HL-60 (cell line): ENCODE results near the gene KRTAP5-2.
"Not testable (repeated sequence)": the region's sequence is repeated elsewhere in the genome, so short reads cannot be mapped to it uniquely, and the experiment has no call there.

ENCODE experiments used
- DNase-seq, 2 experiments: peaks; one replicate each; pipeline ENCODE4 v3.0.0-alpha.2; 2010 to 2020; ENCODE audit warnings: low read depth in 1 of 2, low spot score in 1 of 2
- H3K27ac ChIP-seq: fragments of 250-450 bp; sonication (Bioruptor Pico); replicated peaks from 2 replicates; pipeline ENCODE4 v1.5.1; 2020; ENCODE audit warnings: mild to moderate bottlenecking, moderate library complexity
- H3K27me3 ChIP-seq: fragments of 250-450 bp; sonication (Bioruptor Pico); 2 replicates; pipeline ENCODE4 v1.5.1; 2021; ENCODE audit warnings: mild to moderate bottlenecking, moderate library complexity; ENCODE audit not compliant: insufficient read depth, poor library complexity, severe bottlenecking
- H3K4me3 ChIP-seq: replicated peaks from 2 replicates; pipeline ENCODE4 v1.5.1; 2011; ENCODE audit warnings: mild to moderate bottlenecking, control low read depth, low read length; ENCODE audit not compliant: insufficient read depth
- GABPA ChIP-seq: IDR thresholded peaks from 2 replicates; pipeline ENCODE4 v1.6.1; 2012; ENCODE audit warnings: low read depth
- POLR2AphosphoS5 ChIP-seq: IDR thresholded peaks from 2 replicates; pipeline ENCODE4 v1.6.1; 2012; ENCODE audit warnings: low read depth
- SPI1 ChIP-seq: IDR thresholded peaks from 2 replicates; pipeline ENCODE4 v1.6.1; 2012; ENCODE audit warnings: low read depth, mild to moderate bottlenecking, borderline replicate concordance
- TF ChIP-seq, protein P1 (sequence below): IDR thresholded peaks from 2 replicates; pipeline ENCODE4 v1.6.1; 2012; ENCODE audit warnings: low read depth; ENCODE audit not compliant: insufficient replicate concordance
- TF ChIP-seq, protein P2 (sequence below): IDR thresholded peaks from one replicate; pipeline ENCODE4 v1.5.1; 2011; ENCODE audit warnings: low read length, control low read depth, inconsistent platforms; ENCODE audit not compliant: insufficient read depth

KRTAP5-2 gene

DNA sequence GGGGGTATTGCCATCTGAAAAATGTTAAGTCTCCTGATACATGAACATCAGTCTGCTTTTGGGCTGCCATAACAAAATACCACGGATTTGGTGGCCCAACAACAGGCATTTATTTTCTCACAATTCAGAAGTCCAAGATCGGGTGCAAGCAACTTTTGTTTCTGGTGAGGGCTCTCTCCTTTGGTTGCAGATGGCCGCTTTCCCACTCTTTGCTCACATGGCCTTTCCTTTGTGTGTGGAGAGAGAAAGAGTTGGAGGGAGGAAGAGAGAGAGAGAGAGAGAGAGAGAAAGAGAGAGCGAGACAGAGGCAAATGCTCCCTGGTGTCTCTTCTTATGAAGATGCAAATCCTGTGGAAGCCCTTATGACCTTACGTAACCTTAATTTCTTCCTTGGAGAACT is 2.5 kb upstream of the KRTAP5-2 start:
- H3K27me3 ChIP-seq, result peaks cover 5% of the 10 kb centered on the region
- no peak for DNase-seq
- H3K4me3 ChIP-seq, result no peak overlapping the region
- no peak overlapping the region for H3K27ac ChIP-seq
- TF ChIP-seq, protein P1, sequence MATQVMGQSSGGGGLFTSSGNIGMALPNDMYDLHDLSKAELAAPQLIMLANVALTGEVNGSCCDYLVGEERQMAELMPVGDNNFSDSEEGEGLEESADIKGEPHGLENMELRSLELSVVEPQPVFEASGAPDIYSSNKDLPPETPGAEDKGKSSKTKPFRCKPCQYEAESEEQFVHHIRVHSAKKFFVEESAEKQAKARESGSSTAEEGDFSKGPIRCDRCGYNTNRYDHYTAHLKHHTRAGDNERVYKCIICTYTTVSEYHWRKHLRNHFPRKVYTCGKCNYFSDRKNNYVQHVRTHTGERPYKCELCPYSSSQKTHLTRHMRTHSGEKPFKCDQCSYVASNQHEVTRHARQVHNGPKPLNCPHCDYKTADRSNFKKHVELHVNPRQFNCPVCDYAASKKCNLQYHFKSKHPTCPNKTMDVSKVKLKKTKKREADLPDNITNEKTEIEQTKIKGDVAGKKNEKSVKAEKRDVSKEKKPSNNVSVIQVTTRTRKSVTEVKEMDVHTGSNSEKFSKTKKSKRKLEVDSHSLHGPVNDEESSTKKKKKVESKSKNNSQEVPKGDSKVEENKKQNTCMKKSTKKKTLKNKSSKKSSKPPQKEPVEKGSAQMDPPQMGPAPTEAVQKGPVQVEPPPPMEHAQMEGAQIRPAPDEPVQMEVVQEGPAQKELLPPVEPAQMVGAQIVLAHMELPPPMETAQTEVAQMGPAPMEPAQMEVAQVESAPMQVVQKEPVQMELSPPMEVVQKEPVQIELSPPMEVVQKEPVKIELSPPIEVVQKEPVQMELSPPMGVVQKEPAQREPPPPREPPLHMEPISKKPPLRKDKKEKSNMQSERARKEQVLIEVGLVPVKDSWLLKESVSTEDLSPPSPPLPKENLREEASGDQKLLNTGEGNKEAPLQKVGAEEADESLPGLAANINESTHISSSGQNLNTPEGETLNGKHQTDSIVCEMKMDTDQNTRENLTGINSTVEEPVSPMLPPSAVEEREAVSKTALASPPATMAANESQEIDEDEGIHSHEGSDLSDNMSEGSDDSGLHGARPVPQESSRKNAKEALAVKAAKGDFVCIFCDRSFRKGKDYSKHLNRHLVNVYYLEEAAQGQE, result no peak
- TF ChIP-seq GABPA (no peak), SPI1 (no peak), POLR2AphosphoS5 (no peak)
- TF ChIP-seq, protein P2, sequence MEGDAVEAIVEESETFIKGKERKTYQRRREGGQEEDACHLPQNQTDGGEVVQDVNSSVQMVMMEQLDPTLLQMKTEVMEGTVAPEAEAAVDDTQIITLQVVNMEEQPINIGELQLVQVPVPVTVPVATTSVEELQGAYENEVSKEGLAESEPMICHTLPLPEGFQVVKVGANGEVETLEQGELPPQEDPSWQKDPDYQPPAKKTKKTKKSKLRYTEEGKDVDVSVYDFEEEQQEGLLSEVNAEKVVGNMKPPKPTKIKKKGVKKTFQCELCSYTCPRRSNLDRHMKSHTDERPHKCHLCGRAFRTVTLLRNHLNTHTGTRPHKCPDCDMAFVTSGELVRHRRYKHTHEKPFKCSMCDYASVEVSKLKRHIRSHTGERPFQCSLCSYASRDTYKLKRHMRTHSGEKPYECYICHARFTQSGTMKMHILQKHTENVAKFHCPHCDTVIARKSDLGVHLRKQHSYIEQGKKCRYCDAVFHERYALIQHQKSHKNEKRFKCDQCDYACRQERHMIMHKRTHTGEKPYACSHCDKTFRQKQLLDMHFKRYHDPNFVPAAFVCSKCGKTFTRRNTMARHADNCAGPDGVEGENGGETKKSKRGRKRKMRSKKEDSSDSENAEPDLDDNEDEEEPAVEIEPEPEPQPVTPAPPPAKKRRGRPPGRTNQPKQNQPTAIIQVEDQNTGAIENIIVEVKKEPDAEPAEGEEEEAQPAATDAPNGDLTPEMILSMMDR, result no peak

DNA sequence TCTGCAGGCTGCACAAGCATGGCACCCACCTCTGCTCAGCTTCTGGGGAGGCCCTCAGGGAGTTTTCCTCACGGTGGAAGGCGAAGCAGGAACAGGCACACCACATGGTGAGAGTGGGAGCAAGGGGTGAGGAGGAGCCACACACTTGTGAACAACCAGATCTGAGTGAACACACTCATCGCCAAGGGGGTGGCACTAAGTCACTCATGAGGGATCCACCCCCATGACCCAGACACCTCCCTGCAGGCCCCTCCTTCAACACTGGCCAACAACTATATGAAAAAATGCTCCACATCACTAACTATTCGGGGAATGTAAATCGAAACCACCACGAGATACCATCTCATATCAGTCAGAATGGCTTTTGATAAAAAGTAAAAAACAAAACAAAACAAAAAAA is 722 bp upstream of the KRTAP5-2 start:
- Histone ChIP-seq H3K4me3 (no peak overlapping the region), H3K27me3 (peaks cover 5% of the 10 kb centered on the region), H3K27ac (no peak overlapping the region)
- no peak for DNase-seq
- TF ChIP-seq SPI1 (no peak), POLR2AphosphoS5 (no peak), GABPA (no peak)
- TF ChIP-seq, protein P1, result no peak

DNA sequence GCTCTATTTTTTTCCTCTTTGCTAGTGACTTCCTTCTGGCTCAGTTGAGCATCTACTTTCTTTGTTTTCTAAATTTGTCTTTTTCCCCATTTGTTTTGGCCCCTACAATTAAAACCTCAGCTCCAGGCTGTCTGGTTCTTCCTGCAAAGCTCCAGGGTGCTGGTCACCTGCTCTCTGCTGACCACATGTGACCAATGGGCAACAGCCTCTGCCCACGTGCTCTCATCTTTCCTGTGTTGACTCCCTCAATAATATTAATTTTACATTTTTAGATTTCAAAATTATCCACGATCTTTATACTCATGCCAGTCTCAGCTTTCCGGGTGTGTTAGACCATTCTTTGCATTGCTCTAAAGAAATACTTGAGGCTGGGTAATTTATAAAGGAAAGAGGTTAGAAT is 312 bp upstream of the KRTAP5-2 start:
- not testable (repeated sequence) for H3K27me3 ChIP-seq, H3K4me3 ChIP-seq, H3K27ac ChIP-seq, DNase-seq

DNA sequence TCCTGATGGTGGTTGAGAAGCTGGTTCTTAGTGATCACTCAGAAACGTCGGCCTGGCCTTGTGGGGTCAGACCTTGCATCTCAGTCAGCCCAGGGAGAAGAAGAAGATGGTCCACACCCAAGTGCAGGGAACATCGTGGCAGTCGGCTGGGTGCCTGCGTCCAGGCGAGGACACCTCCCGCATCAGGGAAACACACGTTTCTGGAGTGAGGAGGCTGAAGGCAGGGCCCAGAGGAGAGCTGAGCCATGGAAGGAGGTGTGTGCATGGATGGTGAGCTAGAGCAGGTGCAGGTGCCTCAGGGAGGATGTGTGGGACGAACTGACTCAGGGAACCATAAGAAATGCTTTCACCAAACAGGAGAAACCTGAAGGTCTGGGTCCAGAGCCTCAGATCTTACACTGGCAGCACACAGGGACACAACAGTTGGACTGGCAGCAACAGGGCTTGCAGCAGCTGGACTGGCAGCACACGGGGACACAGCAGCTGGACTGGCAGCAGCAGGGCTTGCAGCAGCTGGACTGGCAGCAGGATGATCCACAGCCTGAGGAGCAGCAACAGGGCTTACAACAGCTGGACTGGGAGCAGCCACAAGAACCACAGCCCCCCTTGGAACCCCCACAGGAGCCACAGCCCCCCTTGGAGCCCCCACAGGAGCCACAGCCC is 632 bp downstream of the KRTAP5-2 start:
- Histone ChIP-seq H3K4me3 (no peak overlapping the region), H3K27ac (no peak overlapping the region), H3K27me3 (peaks cover 5% of the 10 kb centered on the region)
- no peak for TF ChIP-seq POLR2AphosphoS5
- TF ChIP-seq GABPA, result no peak
- TF ChIP-seq, protein P1, result no peak
- TF ChIP-seq SPI1, result no peak
- TF ChIP-seq, protein P2, result no peak
- no peak for DNase-seq

DNA sequence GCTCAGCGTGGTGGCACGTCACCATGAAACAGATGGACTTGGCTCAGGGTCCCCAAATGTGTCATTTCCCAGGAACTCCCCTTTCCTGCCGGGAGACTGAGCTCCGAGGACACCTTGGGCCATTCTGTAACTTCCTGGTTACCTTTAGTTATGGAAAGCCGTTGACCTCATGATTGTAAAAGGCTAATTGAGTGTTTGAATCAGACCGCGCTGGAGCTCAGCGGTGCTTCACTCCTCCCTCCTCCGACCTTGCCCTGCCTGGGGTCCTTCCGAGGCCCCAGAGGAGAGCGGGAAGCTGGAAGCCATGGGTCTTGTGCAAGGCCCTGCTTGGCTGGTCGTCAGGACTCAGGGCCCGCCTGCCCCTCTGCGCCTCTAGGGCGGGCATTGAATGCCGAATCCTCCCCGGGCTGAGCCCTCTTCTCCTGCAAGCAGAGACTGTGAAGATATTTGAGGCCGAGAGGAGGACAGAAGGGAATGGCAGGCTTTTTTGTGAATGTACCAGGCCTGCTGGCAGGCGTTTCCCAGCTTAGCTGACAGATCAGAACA is 1.4 kb downstream of the KRTAP5-2 start:
- not testable (repeated sequence) for DNase-seq, H3K27ac ChIP-seq, H3K4me3 ChIP-seq, H3K27me3 ChIP-seq

DNA sequence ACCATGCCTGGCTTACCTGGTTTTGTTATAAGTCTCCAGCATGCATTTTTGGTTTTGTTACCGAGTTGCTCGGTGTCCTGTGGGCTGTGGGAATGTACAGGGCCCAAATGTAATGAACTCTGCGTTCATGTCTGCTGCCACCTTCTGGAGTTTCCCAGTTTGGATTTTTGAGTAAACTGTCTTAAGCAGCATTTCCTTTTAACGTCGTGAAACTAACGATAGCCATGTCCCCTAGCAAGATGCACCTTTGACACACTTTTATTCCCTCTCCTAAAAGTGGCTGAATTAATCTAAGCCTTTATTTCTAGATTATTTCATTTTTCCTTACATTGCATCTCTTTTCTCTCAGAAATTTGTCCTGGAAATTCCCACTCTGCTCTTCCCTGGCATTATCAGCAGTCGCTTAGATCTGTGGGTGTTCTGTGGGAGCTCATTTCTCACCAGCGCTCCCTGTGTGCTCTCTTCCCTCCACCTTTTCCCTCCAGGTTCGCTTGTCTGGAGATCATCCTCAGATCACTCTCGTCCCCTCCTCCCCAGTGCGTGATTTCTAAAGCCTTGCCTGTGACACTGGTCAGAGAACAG is 2.0 kb downstream of the KRTAP5-2 start:
- H3K4me3 ChIP-seq, DNase-seq, H3K27ac ChIP-seq, H3K27me3 ChIP-seq: not testable (repeated sequence)
